ENCODE results near the gene CCL26. TPM values are rescaled to one million over a fixed set of nuclear protein-coding genes. Genes with fewer than 3 reads are reported as not detected.

CCL26 gene, protein sequence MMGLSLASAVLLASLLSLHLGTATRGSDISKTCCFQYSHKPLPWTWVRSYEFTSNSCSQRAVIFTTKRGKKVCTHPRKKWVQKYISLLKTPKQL
- not detected for total RNA-seq

GRCh38 chr7:75772081-75773077 lies at the start of gene CCL26:
TSS of gene CCL26 (minus strand) at chr7:75772211. CDS start at chr7:75772176, 35 bp downstream.

DNA sequence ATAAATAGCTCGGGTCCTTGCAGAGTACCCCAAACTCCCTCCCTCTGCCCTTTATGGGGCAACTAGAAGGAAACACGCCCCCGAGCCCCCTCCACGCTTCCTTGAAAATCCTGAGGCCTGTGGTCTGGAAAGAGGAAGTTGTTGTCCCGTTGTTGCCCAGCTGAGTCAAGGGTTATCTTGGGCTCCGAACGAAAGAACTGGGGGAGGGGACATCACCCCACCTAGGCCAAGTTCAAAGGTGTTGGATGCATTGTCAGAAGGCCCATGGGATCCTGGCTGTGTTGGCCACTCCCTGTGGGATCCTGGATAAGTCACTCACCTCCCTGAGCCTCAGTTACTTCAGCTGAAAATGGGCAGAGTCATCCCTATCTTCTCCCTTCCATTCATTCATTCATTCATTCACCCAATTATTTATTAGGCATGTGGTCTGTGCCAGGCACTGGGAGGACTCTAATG lies 41.8 kb upstream of the CCL26 start, which contains the start of gene CCL24:
Gene CCL24, minus strand, starts transcription at position 26 of the 456 bp plus-strand sequence. CDS start 91 bp downstream, outside the sequence.

GRCh38 chr7:75738604-75738974 lies 33.4 kb downstream of the CCL26 start, which contains the start of gene HIP1:
TSS of gene HIP1 (minus strand) at chr7:75738941. CDS start at chr7:75738920, 21 bp downstream.

Other genes with a start within 250 kb of the CCL26 start
- 10 to 100 TPM; 29.3 to 35.4 TPM for gene HIP1, start 33.3 kb downstream of the CCL26 start, total RNA-seq
- gene CCL24, start 41.6 kb upstream of the CCL26 start, total RNA-seq: not detected
- 10 to 100 TPM; 32.0 to 36.5 TPM for gene RHBDD2, start 106.8 kb upstream of the CCL26 start, total RNA-seq
- 100 to 1,000 TPM; 118 to 276 TPM for gene POR, start 142.9 kb upstream of the CCL26 start, total RNA-seq
- 10 to 100 TPM; 23.4 to 28.3 TPM for gene TMEM120A, start 222.4 kb upstream of the CCL26 start, total RNA-seq